K562 (cell line): ENCODE results near the gene RPS19. TPM values are rescaled to one million over a fixed set of nuclear protein-coding genes. Genes with fewer than 3 reads are reported as not detected.

Source experiments
- ATAC-seq: fragments of 200-7000 bp; cut with Tn5 transposase; 3 replicates; pipeline ENCODE4 v1.9.1; 2020; ENCODE audit warnings: moderate library complexity
- BruUV-seq: library from RNA; stranded (reverse); fragments of 400-500 nt; replicated peaks from 2 replicates; lab custom pipeline; 2021; lab: Mats Ljungman, UMichigan
- CTCF ChIA-PET: fragments of 300-600 bp; formaldehyde crosslinking; extraction: SDS; loops from one replicate; lab custom pipeline; 2021; ENCODE audit warnings: low intra/inter-chr PET ratio; lab: Yijun Ruan, JAX
- POLR2A ChIA-PET: fragments of 300-600, 350-650 bp; sonication (Branson Sonifier 250); formaldehyde crosslinking; extraction: SDS; loops from one replicate; lab custom pipeline; 2021; ENCODE audit warnings: antibody characterized with exemption, inconsistent platforms; lab: Yijun Ruan, JAX
- DNase-seq, 4 experiments: peaks; one replicate each; pipeline versions ENCODE4 v3.0.0 to v3.0.0-alpha.2; 2011 to 2018; ENCODE audit warnings: low spot score in 3 of 4, mixed read lengths in 3 of 4; ENCODE audit errors: extremely low read depth in 1 of 4
- FAIRE-seq: peaks from 2 replicates; lab custom pipeline; 2011; peaks lifted over from hg19 to GRCh38; lab: Jason Lieb, UNC
- H2AFZ ChIP-seq: 2 replicates; pipeline ENCODE4 v1.6.0; 2011; ENCODE audit warnings: low read depth, low read length, control low read depth, inconsistent platforms
- H3K27ac ChIP-seq: fragments of 200-600 bp; 3 replicates; pipeline ENCODE4 v1.8.0; 2011; ENCODE audit warnings: low read depth, mild to moderate bottlenecking, control low read depth, inconsistent platforms, low read length, moderate library complexity, mixed read lengths; ENCODE audit errors: extremely low read depth
- H3K27me3 ChIP-seq, 2 experiments: fragments of 300-600 bp in 1 of 2; 2 replicates in 1 of 2; 3 replicates in 1 of 2; pipeline versions ENCODE4 v1.6.0 to v1.8.0; 2011; ENCODE audit warnings: inconsistent platforms in 2 of 2, low read length in 2 of 2, mild to moderate bottlenecking in 1 of 2, mixed read lengths in 1 of 2, moderate library complexity in 1 of 2; ENCODE audit not compliant: control insufficient read depth in 2 of 2, insufficient read depth in 2 of 2
- H3K36me3 ChIP-seq: fragments of 300-600 bp; 3 replicates; pipeline ENCODE4 v1.8.0; 2011; ENCODE audit warnings: mild to moderate bottlenecking, low read length, inconsistent platforms; ENCODE audit not compliant: control insufficient read depth, insufficient read depth
- H3K4me1 ChIP-seq, 2 experiments: fragments of 200-600 bp in 1 of 2; replicated peaks in 1 of 2; 2 replicates in 1 of 2; 3 replicates in 1 of 2; pipeline versions ENCODE4 v1.5.1 to v1.8.0; 2011; ENCODE audit warnings: inconsistent platforms in 2 of 2, low read length in 2 of 2, mild to moderate bottlenecking in 1 of 2, mixed read lengths in 1 of 2, moderate library complexity in 1 of 2; ENCODE audit not compliant: control insufficient read depth in 2 of 2, insufficient read depth in 2 of 2
- H3K4me2 ChIP-seq: 2 replicates; pipeline ENCODE4 v1.6.1; 2011; ENCODE audit warnings: low read length, control low read depth, inconsistent platforms, mixed read lengths; ENCODE audit not compliant: insufficient read depth
- H3K4me3 ChIP-seq: fragments of 200-600 bp; sonication (generic), shearing (Covaris generic); 2 replicates; pipeline ENCODE4 v1.5.1; 2016; ENCODE audit warnings: control low read depth, inconsistent platforms
- H3K79me2 ChIP-seq: fragments of 200-600 bp; 3 replicates; pipeline ENCODE4 v1.8.0; 2011; ENCODE audit warnings: low read length, inconsistent platforms; ENCODE audit not compliant: control insufficient read depth, insufficient read depth
- H3K9ac ChIP-seq, 2 experiments: 2 replicates each; pipeline versions ENCODE4 v1.6.0 to v1.6.1; 2011; ENCODE audit warnings: low read depth in 2 of 2, low read length in 2 of 2, control low read depth in 1 of 2, inconsistent platforms in 1 of 2, mild to moderate bottlenecking in 1 of 2, mixed read lengths in 1 of 2; ENCODE audit not compliant: insufficient read depth in 1 of 2
- H3K9me1 ChIP-seq: one replicate; pipeline ENCODE4 v1.6.0; 2011; ENCODE audit warnings: inconsistent platforms, mild to moderate bottlenecking, low read length, moderate library complexity; ENCODE audit not compliant: control insufficient read depth, insufficient read depth
- H3K9me3 ChIP-seq: replicated peaks from 2 replicates; pipeline ENCODE4 v1.5.1; 2011; ENCODE audit warnings: low read depth, low read length, inconsistent platforms; ENCODE audit not compliant: control insufficient read depth, insufficient read depth
- H4K20me1 ChIP-seq: replicated peaks from 2 replicates; pipeline ENCODE4 v1.6.1; 2011; ENCODE audit warnings: low read length, inconsistent platforms, mixed read lengths; ENCODE audit not compliant: control insufficient read depth, insufficient read depth
- ERF ChIP-seq: fragments of 450-650 bp; formaldehyde crosslinking; IDR thresholded peaks from 2 replicates; pipeline ENCODE4 v1.4.0; 2020; ENCODE audit warnings: mild to moderate bottlenecking, mixed read lengths
- HDAC6 ChIP-seq: IDR thresholded peaks from 2 replicates; pipeline ENCODE4 v1.6.1; 2012; ENCODE audit warnings: low read depth, mild to moderate bottlenecking, control low read depth, inconsistent platforms, low read length, moderate library complexity
- KAT8 ChIP-seq: fragments of 450-650 bp; IDR thresholded peaks from 2 replicates; pipeline ENCODE4 v1.6.1; 2016; ENCODE audit warnings: low read depth, mild to moderate bottlenecking
- L3MBTL2 ChIP-seq: fragments of 450-650 bp; IDR thresholded peaks from 2 replicates; pipeline ENCODE4 v1.6.1; 2016; ENCODE audit warnings: mild to moderate bottlenecking, moderate library complexity
- LEF1 ChIP-seq: fragments of 450-650 bp; IDR thresholded peaks from 2 replicates; pipeline ENCODE4 v1.6.1; 2016; ENCODE audit warnings: mild to moderate bottlenecking
- MNT ChIP-seq, 2 experiments: fragments of 450-650 bp; conservative IDR thresholded peaks; 2 replicates each; pipeline ENCODE4 v1.6.1; 2017; ENCODE audit warnings: mild to moderate bottlenecking in 2 of 2, moderate library complexity in 2 of 2
- NFIC ChIP-seq: fragments of 450-650 bp; IDR thresholded peaks from 2 replicates; pipeline ENCODE4 v1.6.1; 2017; ENCODE audit warnings: mild to moderate bottlenecking, inconsistent platforms
- PHB2 ChIP-seq: fragments of 450-650 bp; IDR thresholded peaks from 2 replicates; pipeline ENCODE4 v1.6.1; 2017; ENCODE audit warnings: low read depth
- RBFOX2 ChIP-seq: fragments of 200-400 bp; formaldehyde crosslinking; IDR thresholded peaks from 2 replicates; pipeline ENCODE4 v1.6.1; 2017; ENCODE audit warnings: low read depth, mild to moderate bottlenecking, low read length, moderate library complexity
- STAT6 ChIP-seq: sonication (generic); formaldehyde crosslinking; IDR thresholded peaks from 2 replicates; pipeline ENCODE4 v1.8.1; 2023; ENCODE audit warnings: mild to moderate bottlenecking, missing genetic modification reagents
- THRAP3 ChIP-seq: fragments of 450-650 bp; IDR thresholded peaks from 2 replicates; pipeline ENCODE4 v1.6.1; 2016; ENCODE audit warnings: mild to moderate bottlenecking, inconsistent platforms, borderline replicate concordance
- WGBS: fragments of 100-300 bp; shearing (Covaris generic); methylation state at CpG from one replicate; pipeline ENCODE4 v1.1.6; 2016; ENCODE audit warnings: low coverage, mixed read lengths; ENCODE audit not compliant: insufficient coverage; ENCODE audit errors: missing lambda C conversion rate; 5-methylcytosine and 5-hydroxymethylcytosine counted together
- in situ Hi-C: fragments of 300-500 bp; cut with MboI; formaldehyde crosslinking; loops from 4 replicates; pipeline ENCODE4 v1.15.0; 2018; ENCODE audit warnings: inconsistent platforms, mixed read lengths
- intact Hi-C: fragments of 100-400 bp; cut with micrococcal nuclease; formaldehyde crosslinking; loops from 2 replicates; pipeline ENCODE4 v1.14.2; 2022
- polyA plus RNA-seq, 8 experiments: library from polyadenylated mRNA; depleted of rRNA in 4 of 8; stranded (reverse) in 5 of 8; unstranded in 3 of 8; fragments of >200 nt; fragmentation: Nextera tagmentation in 2 of 8; fragmentation: Illumina TruSeq in 1 of 8; extraction: Ambion mirVana in 2 of 8; extraction: Trizol in 1 of 8; gene quantifications; 2 replicates each; pipeline versions ENCODE4 v1.2.1 to v1.2.3, GENCODE V29; 2011 to 2014; ENCODE audit warnings: inconsistent platforms in 1 of 8, missing spikeins in 1 of 8
- total RNA-seq, 7 experiments: library from RNA; depleted of rRNA in 6 of 7; stranded (reverse); fragments of >200 nt in 6 of 7; fragmentation: Illumina TruSeq in 2 of 7; extraction: Trizol in 2 of 7; gene quantifications; 2 replicates each; pipeline versions ENCODE4 v1.2.1 to v1.2.3, GENCODE V29; 2011 to 2021; ENCODE audit warnings: low replicate concordance in 1 of 7

Gene RPS19
- total and polyA plus RNA-seq, 9 of the 15 experiments (the other 6 are each of a cell fraction or from before 2014, with no cell fraction given) = 1,964 to 3,408 (median 2,747) TPM

GRCh38 chr19:41905273-41906002 lies 45.4 kb downstream of the RPS19 start:
- WGBS = 90% methylated on average over 18 of the region's 24 CpGs
- peaks cover 0 to 22% of the 10 kb centered on the region in 2 experiments; a peak in 2 of 5 replicates for H3K4me1 ChIP-seq
- no peaks in the 10 kb centered on the region for H3K9me3 ChIP-seq
- no peak overlapping the region for H3K4me3 ChIP-seq
- peaks cover 59% of the 10 kb centered on the region for H3K36me3 ChIP-seq
- peaks cover 4% of the 10 kb centered on the region for H3K9me1 ChIP-seq
- DNase-seq = no peak
- no TSS peak for BruUV-seq
- ChIA-PET POLR2A (interaction anchor here (0.6 to 2.6 kb wide), 4 partner anchors 13 to 123 kb away, joined by 3 to 9 read pairs (median 3); no protein-coding TSS in a partner anchor), CTCF (no interaction called here)
- intact Hi-C loops = no loop called here
- H3K27me3 ChIP-seq = peaks cover 0 to 3% of the 10 kb centered on the region in 2 experiments; a peak in 1 of 5 replicates
- no peak for ATAC-seq
- H3K9ac ChIP-seq = no peak overlapping the region; a peak in 1 of 4 replicates
- no peak for FAIRE-seq
- H3K79me2 ChIP-seq = no peaks in the 10 kb centered on the region
- TF ChIP-seq RBFOX2 (0 out of 2 replicates have a peak, but pooled peaks have one; percentile 14), HDAC6 (no peak)
- H3K4me2 ChIP-seq = no peak overlapping the region
- no peak overlapping the region for H2AFZ ChIP-seq
- H4K20me1 ChIP-seq = 0 out of 2 replicates have a peak, but pooled peaks cover 1% of the 10 kb centered on the region
- in situ Hi-C loops = no loop called here
- H3K27ac ChIP-seq = no peak overlapping the region

- H3K4me3 ChIP-seq = no peak overlapping the region
- peaks cover 9% of the 10 kb centered on the region; the same call in 1 of the 2 replicates for H4K20me1 ChIP-seq
- in situ Hi-C loops = no loop called here
- peaks cover 4% of the 10 kb centered on the region for H3K9me1 ChIP-seq
- ChIA-PET POLR2A (interaction anchor here (0.6 to 2.6 kb wide), 3 partner anchors 20 to 123 kb away, joined by 3 to 9 read pairs (median 3); no protein-coding TSS in a partner anchor), CTCF (no interaction called here)
- H3K9ac ChIP-seq = no peak overlapping the region
- WGBS = no CpG with 5 or more reads among the region's 9 CpGs
- ATAC-seq = no peak
- H3K27me3 ChIP-seq = peaks cover 0 to 11% of the 10 kb centered on the region in 2 experiments; a peak in 3 of 5 replicates
- peaks cover 0 to 22% of the 10 kb centered on the region in 2 experiments; a peak in 2 of 5 replicates for H3K4me1 ChIP-seq
- no TSS peak for BruUV-seq
- no peak for FAIRE-seq
- intact Hi-C loops = no loop called here
- peaks cover 57% of the 10 kb centered on the region; the same call in 2 of the 3 replicates for H3K36me3 ChIP-seq
- H3K9me3 ChIP-seq = no peaks in the 10 kb centered on the region
- DNase-seq = no peak
- no peak overlapping the region for H2AFZ ChIP-seq
- no peaks in the 10 kb centered on the region for H3K79me2 ChIP-seq
- no peak overlapping the region for H3K27ac ChIP-seq
- no peak overlapping the region for H3K4me2 ChIP-seq
- TF ChIP-seq L3MBTL2 (no peak), KAT8 (no peak), HDAC6 (no peak), NFIC (no peak), STAT6 (CRISPR knock-in tag) (no peak), MNT (conservative IDR thresholded peaks at IDR 0.05) (no peak), ERF (CRISPR knock-in tag) (no peak), THRAP3 (no peak), LEF1 (no peak), PHB2 (no peak)
Observed at GRCh38 chr19:41906271-41906670, 46.2 kb downstream of the RPS19 start.
